Spleen (tissue), 11 donors: ENCODE data around the gene OTOS. TPM values are rescaled to one million over a fixed set of nuclear protein-coding genes. Genes with fewer than 3 reads are reported as not detected.

Source experiments
- DNase-seq: peaks from one replicate; pipeline ENCODE4 v3.0.0-alpha.2; 2020
- H3K27ac ChIP-seq, 8 donors: fragments of 200-600 bp; sonication (generic) in 7 of 8; 1 replicate in 4 of 8; 2 replicates in 4 of 8; pipeline versions ENCODE4 v1.5.0 to v1.8.0; 2016 to 2021; ENCODE audit warnings: inconsistent platforms in 4 of 8, mild to moderate bottlenecking in 4 of 8, moderate library complexity in 1 of 8
- H3K27me3 ChIP-seq, 7 donors: fragments of 200-600 bp; sonication (generic) in 6 of 7; replicated peaks in 1 of 7; 1 replicate in 4 of 7; 2 replicates in 3 of 7; pipeline versions ENCODE4 v1.5.0 to v1.8.0; 2016 to 2021; ENCODE audit warnings: inconsistent platforms in 3 of 7, mild to moderate bottlenecking in 1 of 7
- H3K36me3 ChIP-seq, 6 donors: fragments of 200-600 bp; sonication (generic) in 5 of 6; 1 replicate in 4 of 6; 2 replicates in 2 of 6; pipeline versions ENCODE4 v1.5.0 to v1.8.0; 2016 to 2021; ENCODE audit warnings: inconsistent platforms in 2 of 6
- H3K4me1 ChIP-seq, 6 donors: fragments of 200-600 bp; sonication (generic) in 5 of 6; 1 replicate in 3 of 6; 2 replicates in 3 of 6; pipeline versions ENCODE4 v1.5.0 to v1.8.0; 2016 to 2021; ENCODE audit warnings: inconsistent platforms in 3 of 6
- H3K4me3 ChIP-seq, 8 donors: fragments of 200-600 bp; sonication (generic) in 7 of 8; 1 replicate in 4 of 8; 2 replicates in 4 of 8; pipeline versions ENCODE4 v1.5.0 to v1.8.0; 2016 to 2021; ENCODE audit warnings: inconsistent platforms in 4 of 8, mild to moderate bottlenecking in 4 of 8, moderate library complexity in 2 of 8
- H3K9me3 ChIP-seq, 8 donors: fragments of 200-600 bp; sonication (generic) in 7 of 8; 1 replicate in 4 of 8; 2 replicates in 4 of 8; pipeline versions ENCODE4 v1.5.0 to v1.8.0; 2016 to 2021; ENCODE audit warnings: inconsistent platforms in 4 of 8
- CTCF ChIP-seq, 11 experiments: fragments of 200-600 bp in 7 of 11; fragments of 450-650 bp in 4 of 11; sonication (generic) in 4 of 11; IDR thresholded peaks in 8 of 11; conservative IDR thresholded peaks in 3 of 11; 1 replicate in 7 of 11; 2 replicates in 4 of 11; pipeline versions ENCODE4 v1.4.0 to v1.8.0; 2016 to 2021; ENCODE audit warnings: antibody characterized with exemption in 11 of 11, inconsistent platforms in 4 of 11, mild to moderate bottlenecking in 1 of 11
- POLR2A ChIP-seq, 3 donors: fragments of 450-650 bp; IDR thresholded peaks; one replicate each; pipeline ENCODE4 v1.5.1; 2017; ENCODE audit warnings: antibody characterized with exemption in 3 of 3, mild to moderate bottlenecking in 1 of 3
- POLR2AphosphoS5 ChIP-seq, 3 donors: sonication (generic); formaldehyde crosslinking; IDR thresholded peaks; one replicate each; pipeline ENCODE4 v1.5.1; 2017; ENCODE audit warnings: antibody characterized with exemption in 3 of 3
- WGBS, 5 donors: extraction: QIAGEN DNeasy Blood & Tissue Kit in 3 of 5; methylation state at CpG; one replicate each; pipeline versions ENCODE4 v1.1.5 to v1.1.7; 2013 to 2018; 5-methylcytosine and 5-hydroxymethylcytosine counted together
- intact Hi-C: fragments of 100-400 bp; cut with DNase I; formaldehyde crosslinking; loops from one replicate; pipeline ENCODE4 v1.15.0; 2023; ENCODE audit warnings: low total_unique reads
- polyA plus RNA-seq, 3 donors: library from polyadenylated mRNA; stranded (reverse); fragments of 200-250 nt; gene quantifications; one replicate each; pipeline ENCODE4 v1.2.1, GENCODE V29; 2013
- total RNA-seq, 7 donors: library from RNA; depleted of rRNA in 3 of 7; stranded (reverse); fragments of >200 nt in 3 of 7; fragmentation: NEBNext Ultra II Directional in 4 of 7; extraction: Animal tissue kit (Norgen Biotek cat#: 25700) in 4 of 7; gene quantifications; one replicate each; pipeline versions ENCODE4 v1.1.0 to v1.2.1, GENCODE V29; 2016 to 2021
- donor health status: healthy with polysubstance abuse.
- donor health status: DM: no; HTN: no; CAD: no; lungs with moderate emphysema.
- donor health status: DM: no; HTN: no; CAD: no.
- donor health status: Bipolar disorder and iron deficiency.
- donor health status: healthy.
- donor health status: DM: no; HTN: no; CAD: no.
- donor health status: DM: yes; HTN: yes; CAD: no.

The OTOS gene
- total and polyA plus RNA-seq, 10 donors = not detected

- H3K36me3 ChIP-seq = no peaks in the 10 kb centered on the region
- H3K9me3 ChIP-seq = peaks cover 0 to 7% (median 0%) of the 10 kb centered on the region in 8 donors
- 29 to 34% (median 33%) methylated on average over 9 to 12 of the region's 12 CpGs for WGBS, 5 donors
- H3K4me3 ChIP-seq = no peak overlapping the region
- H3K4me1 ChIP-seq = no peaks in the 10 kb centered on the region
- peaks cover 0 to 52% (median 9%) of the 10 kb centered on the region in 7 donors for H3K27me3 ChIP-seq
- DNase-seq = no peak
- intact Hi-C loops = no loop called here
- no peak overlapping the region for H3K27ac ChIP-seq
- TF ChIP-seq POLR2A (IDR thresholded peaks at IDR 0.05) (no peak), CTCF (IDR thresholded peaks at IDR 0.05 in 8 of 11, conservative IDR thresholded peaks at IDR 0.05 in 3 of 11) (peak in 8 of 11 experiments; percentile 7 to 72 (median 55))
Measured at GRCh38 chr2:240149943-240150784, 9.7 kb upstream of the OTOS start.

GRCh38 chr2:240147911-240148587, 7.6 kb upstream of the OTOS start:
- intact Hi-C loops = no loop called here
- Histone ChIP-seq H3K27me3 (peaks cover 0 to 62% (median 9%) of the 10 kb centered on the region in 7 donors), H3K27ac (no peak overlapping the region), H3K4me3 (no peak overlapping the region), H3K36me3 (no peaks in the 10 kb centered on the region), H3K9me3 (peaks cover 0 to 4% (median 0%) of the 10 kb centered on the region in 8 donors), H3K4me1 (peaks cover 0 to 8% (median 6%) of the 10 kb centered on the region in 6 donors)
- TF ChIP-seq POLR2AphosphoS5 (IDR thresholded peaks at IDR 0.05) (no peak), CTCF (IDR thresholded peaks at IDR 0.05 in 8 of 11, conservative IDR thresholded peaks at IDR 0.05 in 3 of 11) (no peak), POLR2A (IDR thresholded peaks at IDR 0.05) (no peak)
- no peak for DNase-seq
- 81 to 89% (median 86%) methylated on average over 20 of the region's 20 CpGs for WGBS, 5 donors

GRCh38 chr2:240147382-240147781, 6.9 kb upstream of the OTOS start:
- Histone ChIP-seq H3K27ac (no peak overlapping the region), H3K9me3 (no peaks in the 10 kb centered on the region), H3K36me3 (no peaks in the 10 kb centered on the region), H3K4me1 (peaks cover 0 to 8% (median 6%) of the 10 kb centered on the region in 6 donors), H3K27me3 (peaks cover 0 to 66% (median 9%) of the 10 kb centered on the region in 7 donors), H3K4me3 (no peak overlapping the region)
- no peak for DNase-seq
- intact Hi-C loops = no loop called here
- TF ChIP-seq CTCF (IDR thresholded peaks at IDR 0.05 in 8 of 11, conservative IDR thresholded peaks at IDR 0.05 in 3 of 11) (no peak), POLR2A (IDR thresholded peaks at IDR 0.05) (no peak), POLR2AphosphoS5 (IDR thresholded peaks at IDR 0.05) (no peak)
- 79 to 93% (median 91%) methylated on average over 5 of the region's 5 CpGs for WGBS, 5 donors
